GM19397 (cell line): Measurements from ENCODE around the gene VASP.

ENCODE experiments used
- ATAC-seq: cut with Tn5 transposase; IDR thresholded peaks from one replicate; pipeline ENCODE4 v1.9.1; 2021; ENCODE audit warnings: mild to moderate bottlenecking, moderate library complexity; ENCODE audit not compliant: unreplicated experiment

The VASP gene

GRCh38 chr19:45547965-45548609, 40.8 kb downstream of the VASP start:
- ATAC-seq: no peak

- no peak for ATAC-seq
These were observed 46.2 kb downstream of the VASP start for GRCh38 chr19:45553464-45553863.

DNA sequence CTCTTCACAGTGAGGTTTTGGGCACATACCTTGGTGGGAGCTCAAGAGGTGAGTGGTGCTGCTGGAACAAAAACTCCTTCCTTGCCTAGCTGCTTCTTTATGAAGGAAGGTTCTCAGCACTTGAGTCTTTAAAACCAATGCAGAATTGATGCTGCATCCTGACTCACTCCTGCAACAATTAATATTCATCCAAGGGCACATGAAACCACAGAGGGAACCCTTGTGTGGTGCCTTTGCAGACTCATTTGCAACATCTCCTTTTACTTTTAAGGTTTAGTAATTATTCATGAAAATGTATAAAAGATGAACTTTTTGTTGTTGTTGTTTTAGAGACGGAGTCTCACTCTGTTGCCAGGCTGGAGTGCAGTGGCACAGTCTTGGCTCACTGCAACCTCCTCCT, 47.2 kb downstream of the VASP start:
- no peak for ATAC-seq

DNA sequence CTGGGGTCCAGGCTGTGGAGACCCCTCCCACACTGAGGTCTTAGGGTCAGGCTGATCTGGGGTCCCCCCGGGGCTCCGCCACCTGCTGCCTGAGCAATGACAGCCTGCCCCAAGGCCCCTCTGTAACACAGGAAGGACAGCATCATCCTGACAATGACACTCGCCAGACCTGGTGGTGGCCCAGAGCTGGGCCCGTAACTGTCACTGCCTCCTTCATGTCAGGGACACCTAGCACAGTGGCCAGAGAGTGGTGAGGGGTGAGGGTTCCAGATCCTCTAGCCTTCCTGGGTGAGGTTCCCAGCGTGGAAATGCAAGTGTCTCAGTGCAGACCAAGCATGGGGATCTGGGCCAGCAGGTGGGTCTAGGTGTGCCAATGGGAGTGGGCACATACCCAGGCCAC, 49.6 kb downstream of the VASP start:
- ATAC-seq: no peak

DNA sequence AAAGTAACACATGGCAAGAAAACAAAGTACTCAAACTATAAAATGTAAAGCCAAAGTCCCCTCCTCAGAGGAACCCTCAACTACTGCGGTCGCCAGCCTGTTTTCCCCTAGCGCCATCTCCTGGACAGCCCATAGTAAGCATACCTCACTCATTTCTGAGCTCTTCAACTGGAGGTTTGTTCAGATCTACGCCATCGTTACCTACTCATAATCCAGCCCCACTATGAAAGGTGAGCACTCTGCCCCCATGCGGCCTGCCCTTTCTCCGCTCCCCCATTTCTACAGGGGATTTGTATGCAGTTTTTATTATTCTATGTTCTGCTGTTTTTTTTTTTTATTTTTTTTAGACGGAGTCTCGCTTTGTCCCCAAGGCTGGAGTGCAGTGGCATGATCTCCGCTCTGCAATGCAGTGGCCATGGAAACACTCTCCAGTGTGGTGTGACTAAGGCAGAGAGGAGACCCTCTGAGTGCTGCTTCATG, 51.2 kb downstream of the VASP start:
- ATAC-seq: no peak

DNA sequence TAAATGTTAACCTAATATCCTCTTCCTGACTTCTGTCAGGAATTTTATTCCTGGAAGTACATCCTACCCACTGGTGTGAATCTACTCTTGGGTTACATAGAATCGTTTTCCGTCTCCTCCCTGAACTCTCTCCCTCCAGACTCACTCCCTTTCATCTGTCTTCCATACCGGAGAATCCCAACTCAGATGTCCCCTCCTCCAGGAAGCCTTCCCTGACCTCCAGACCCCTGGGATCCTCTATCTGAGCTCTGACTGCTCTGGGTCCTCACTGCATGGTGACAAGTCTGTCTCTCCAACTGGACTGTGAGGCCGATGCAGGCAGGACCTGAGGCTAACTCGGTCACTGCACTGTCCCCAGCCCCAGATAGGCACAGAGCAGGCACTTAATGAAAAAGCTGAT, 52.8 kb downstream of the VASP start:
- no peak for ATAC-seq

- ATAC-seq: no peak
These were observed 53.4 kb downstream of the VASP start for GRCh38 chr19:45560686-45561085.

DNA sequence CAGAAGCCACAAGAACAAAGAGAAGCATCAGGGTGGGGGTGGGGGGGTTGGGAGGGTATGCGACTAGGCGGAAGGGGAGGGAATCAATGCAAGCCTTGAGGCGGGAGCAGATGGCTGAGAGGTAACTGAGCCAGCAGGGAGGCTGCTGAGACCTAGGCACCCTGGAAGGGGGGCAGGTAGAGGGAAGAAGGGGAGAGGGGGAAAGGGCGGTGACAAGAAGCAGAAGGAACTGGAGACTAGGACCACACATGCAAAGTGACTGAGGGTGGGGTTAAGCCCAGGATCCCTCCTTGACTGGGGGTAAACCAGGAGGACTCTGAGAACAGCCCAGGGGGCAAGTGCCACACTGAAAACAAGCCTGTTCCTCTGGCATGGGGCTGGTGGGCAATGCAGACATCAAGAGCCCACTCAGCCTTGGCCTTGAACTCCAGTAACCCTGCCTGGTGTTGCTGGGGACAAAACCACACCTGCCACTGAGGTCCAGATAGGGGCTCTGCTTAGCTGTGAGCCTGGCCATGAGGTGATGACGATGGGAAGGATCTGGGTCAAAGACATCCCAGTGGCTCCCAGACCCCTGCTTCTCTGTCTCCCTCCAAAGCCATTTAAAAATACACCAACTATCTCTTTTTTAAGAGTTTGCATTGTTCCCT, 57.0 kb downstream of the VASP start:
- ATAC-seq: no peak

GRCh38 chr19:45567609-45568008, 60.3 kb downstream of the VASP start:
- ATAC-seq: no peak

- ATAC-seq: no peak
These were observed 61.5 kb downstream of the VASP start for GRCh38 chr19:45568732-45569131.

GRCh38 chr19:45569619-45570421, 62.5 kb downstream of the VASP start:
- ATAC-seq: no peak

GRCh38 chr19:45571457-45572220, 64.4 kb downstream of the VASP start:
- no peak for ATAC-seq

GRCh38 chr19:45574526-45574925, 67.2 kb downstream of the VASP start:
- no peak for ATAC-seq

DNA sequence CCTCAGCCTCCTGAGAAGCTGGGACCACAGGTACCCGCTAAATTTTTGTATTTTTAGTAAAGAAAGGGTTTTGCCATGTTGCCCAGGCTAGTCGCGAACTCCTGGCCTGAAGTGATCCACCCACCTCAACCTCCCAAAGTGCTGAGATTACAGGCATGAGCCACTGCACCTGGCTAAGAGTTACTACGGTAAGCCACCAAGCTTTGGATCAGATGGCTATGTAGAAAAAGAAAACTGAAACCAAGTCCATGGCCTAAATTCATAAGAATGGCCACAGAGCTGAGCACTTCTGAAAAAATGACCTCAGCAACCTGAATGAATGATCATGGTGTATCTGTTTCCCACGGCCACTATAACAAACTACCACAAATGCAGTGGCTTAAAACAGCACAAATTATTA, 67.9 kb downstream of the VASP start:
- no peak for ATAC-seq
